Heart left ventricle (tissue), 16 donors: ENCODE results near the gene DEPDC1B. TPM values are rescaled to one million over a fixed set of nuclear protein-coding genes. Genes with fewer than 3 reads are reported as not detected.
"Not testable (repeated sequence)": the region's sequence is repeated elsewhere in the genome, so short reads cannot be mapped to it uniquely, and the experiment has no call there.

Experiments
- ATAC-seq, 4 donors: fragments of 200-7000 bp; cut with Tn5 transposase; one replicate each; pipeline ENCODE4 v1.9.1; 2020 to 2022; ENCODE audit warnings: moderate library complexity in 4 of 4, mild to moderate bottlenecking in 3 of 4, moderate number of reproducible peaks in 1 of 4
- DNase-seq, 5 donors: peaks; one replicate each; pipeline ENCODE4 v3.0.0-alpha.2; 2020
- H3K27ac ChIP-seq, 12 donors: fragments of 200-600 bp; sonication (generic) in 4 of 12; one replicate each; pipeline versions ENCODE4 v1.5.0 to v1.8.0; 2016 to 2022; ENCODE audit warnings: mild to moderate bottlenecking in 2 of 12
- H3K27me3 ChIP-seq, 9 donors: fragments of 200-600 bp; sonication (generic) in 2 of 9; one replicate each; pipeline versions ENCODE4 v1.5.1 to v1.8.0; 2016 to 2022; ENCODE audit warnings: mild to moderate bottlenecking in 3 of 9
- H3K36me3 ChIP-seq, 9 donors: fragments of 200-600 bp; sonication (generic) in 2 of 9; one replicate each; pipeline versions ENCODE4 v1.5.0 to v1.8.0; 2018 to 2022; ENCODE audit warnings: mild to moderate bottlenecking in 2 of 9
- H3K4me1 ChIP-seq, 12 donors: fragments of 200-600 bp; sonication (generic) in 4 of 12; one replicate each; pipeline versions ENCODE4 v1.5.0 to v1.8.0; 2016 to 2022; ENCODE audit warnings: mild to moderate bottlenecking in 3 of 12
- H3K4me3 ChIP-seq, 12 donors: fragments of 200-600 bp; sonication (generic) in 4 of 12; one replicate each; pipeline versions ENCODE4 v1.5.0 to v1.8.0; 2017 to 2022; ENCODE audit warnings: mild to moderate bottlenecking in 9 of 12, moderate library complexity in 4 of 12
- H3K9me3 ChIP-seq, 12 donors: fragments of 200-600 bp; sonication (generic) in 4 of 12; one replicate each; pipeline versions ENCODE4 v1.5.0 to v1.8.0; 2016 to 2022; ENCODE audit warnings: mild to moderate bottlenecking in 1 of 12
- CTCF ChIP-seq, 12 donors: fragments of 200-600 bp; sonication (generic) in 4 of 12; IDR thresholded peaks; one replicate each; pipeline versions ENCODE4 v1.5.0 to v1.8.0; 2018 to 2022; ENCODE audit warnings: antibody characterized with exemption in 12 of 12, mild to moderate bottlenecking in 5 of 12
- POLR2A ChIP-seq, 2 donors: fragments of 450-650 bp; IDR thresholded peaks; one replicate each; pipeline ENCODE4 v1.6.1; 2017; ENCODE audit warnings: antibody characterized with exemption in 2 of 2, mild to moderate bottlenecking in 2 of 2, moderate library complexity in 2 of 2
- WGBS, 4 donors: extraction: QIAGEN DNeasy Blood & Tissue Kit in 2 of 4; methylation state at CpG; one replicate each; pipeline versions ENCODE4 v1.1.5 to v1.1.7; 2013 to 2018; 5-methylcytosine and 5-hydroxymethylcytosine counted together
- intact Hi-C, 10 donors: fragments of 100-400 bp; cut with DNase I; formaldehyde crosslinking; loops; one replicate each; pipeline versions ENCODE4 v1.11.1 to v1.14.2; 2022
- polyA plus RNA-seq, 2 donors: library from polyadenylated mRNA; stranded (reverse); fragments of 200-250 nt; gene quantifications; one replicate each; pipeline ENCODE4 v1.2.3, GENCODE V29; 2013
- total RNA-seq, 9 donors: library from RNA; depleted of rRNA in 2 of 9; stranded (reverse); fragments of >200 nt in 2 of 9; fragmentation: NEBNext Ultra II Directional in 3 of 9; extraction: Animal tissue kit (Norgen Biotek cat#: 25700) in 3 of 9; gene quantifications; one replicate each; pipeline versions ENCODE4 v1.1.0 to v1.2.4, GENCODE V29; 2016 to 2023
- donor health status: ischemic (EF 13 %, LVEDD 7.1; RV severe dilation, severe dysfunction).
- donor health status: healthy with polysubstance abuse.
- donor health status: DM: no; HTN: yes; CAD: no.
- donor health status: DM: no; HTN: no; CAD: no.
- donor health status: ischemic (EF 25% LVEDD 6.9; RV normal size, moderate dysfunction).
- donor health status: ischemic (EF 25% LVEDD 5.7; RV mildly dilated, moderate dysfunction).
- donor health status: healthy.
- donor health status: DM: yes; HTN: yes; CAD: no.
- donor health status: ischemic (EF 35%, LVEDD 5.7; RV mildly dilated, moderate dysfunction).
- donor health status: nonischemic (EF 11% LVEDD 7.7; RV severe dilation, severe dysfunction).
- donor health status: DM: yes; HTN: yes; CAD: no.
- donor health status: PGD.
- donor health status: ischemic (EF 29% LVEDD 5.4; RV normal size, mild dysfunction).
- donor health status: nonischemic (EF 23%, LVEDD 6.1; RV moderate dilation, normal function).

DEPDC1B gene
- total and polyA plus RNA-seq, 11 donors: 0.10 to 3.1 (median 0.31) TPM; not detected in 5

GRCh38 chr5:60577116-60577515, 122.8 kb downstream of the DEPDC1B start:
- TF ChIP-seq CTCF (IDR thresholded peaks at IDR 0.05) (no peak), POLR2A (IDR thresholded peaks at IDR 0.05) (no peak)
- H3K9me3 ChIP-seq: peaks cover 0 to 16% (median 2%) of the 10 kb centered on the region in 12 donors
- intact Hi-C loops: no loop called here
- H3K4me3 ChIP-seq: no peak overlapping the region
- no peaks in the 10 kb centered on the region for H3K4me1 ChIP-seq
- no peak overlapping the region for H3K27ac ChIP-seq
- 74 to 84% (median 79%) methylated on average over 1 of the region's 1 CpG for WGBS, 4 donors
- ATAC-seq (no peak), DNase-seq (no peak)
- H3K27me3 ChIP-seq: no peaks in the 10 kb centered on the region
- no peaks in the 10 kb centered on the region for H3K36me3 ChIP-seq

GRCh38 chr5:60576425-60576824, 123.5 kb downstream of the DEPDC1B start:
- Histone ChIP-seq H3K9me3 (peaks cover 0 to 16% (median 2%) of the 10 kb centered on the region in 12 donors), H3K4me1 (no peaks in the 10 kb centered on the region), H3K27ac (no peak overlapping the region), H3K36me3 (no peaks in the 10 kb centered on the region), H3K4me3 (no peak overlapping the region), H3K27me3 (no peaks in the 10 kb centered on the region)
- intact Hi-C loops: no loop called here
- no peak for TF ChIP-seq POLR2A (IDR thresholded peaks at IDR 0.05)
- no peak for TF ChIP-seq CTCF (IDR thresholded peaks at IDR 0.05)
- WGBS, 4 donors: 69 to 97% (median 94%) methylated on average over 2 of the region's 2 CpGs
- no peak for ATAC-seq
- DNase-seq: no peak

GRCh38 chr5:60568646-60569045, 131.3 kb downstream of the DEPDC1B start:
- Histone ChIP-seq H3K27ac (no peak overlapping the region), H3K4me1 (no peaks in the 10 kb centered on the region), H3K4me3 (no peak overlapping the region), H3K9me3 (peaks cover 0 to 25% (median 11%) of the 10 kb centered on the region in 12 donors), H3K27me3 (no peaks in the 10 kb centered on the region), H3K36me3 (no peaks in the 10 kb centered on the region)
- DNase-seq (no peak), ATAC-seq (no peak)
- WGBS, 4 donors: 91 to 100% (median 98%) methylated on average over 2 of the region's 2 CpGs
- intact Hi-C loops: no loop called here
- TF ChIP-seq POLR2A (IDR thresholded peaks at IDR 0.05): no peak
- TF ChIP-seq CTCF (IDR thresholded peaks at IDR 0.05): no peak

GRCh38 chr5:60563696-60564324, 136.2 kb downstream of the DEPDC1B start:
- Histone ChIP-seq H3K4me3 (no peak overlapping the region), H3K36me3 (no peaks in the 10 kb centered on the region), H3K9me3 (peaks cover 0 to 20% (median 7%) of the 10 kb centered on the region in 12 donors), H3K27ac (no peak overlapping the region), H3K27me3 (no peaks in the 10 kb centered on the region), H3K4me1 (no peaks in the 10 kb centered on the region)
- TF ChIP-seq POLR2A (IDR thresholded peaks at IDR 0.05): no peak
- TF ChIP-seq CTCF (IDR thresholded peaks at IDR 0.05): no peak
- ATAC-seq (no peak), DNase-seq (no peak)
- WGBS, 4 donors: 91 to 96% (median 95%) methylated on average over 13 of the region's 13 CpGs
- intact Hi-C loops: no loop called here

GRCh38 chr5:60553291-60553690, 146.7 kb downstream of the DEPDC1B start:
- H3K27ac ChIP-seq, H3K9me3 ChIP-seq, H3K36me3 ChIP-seq, H3K4me1 ChIP-seq, DNase-seq, H3K4me3 ChIP-seq, H3K27me3 ChIP-seq, ATAC-seq, intact Hi-C loops: not testable (repeated sequence)
- 95 to 99% (median 97%) methylated on average over 2 of the region's 2 CpGs for WGBS, 4 donors
